ENCODE results near the gene KASH5.

DNA sequence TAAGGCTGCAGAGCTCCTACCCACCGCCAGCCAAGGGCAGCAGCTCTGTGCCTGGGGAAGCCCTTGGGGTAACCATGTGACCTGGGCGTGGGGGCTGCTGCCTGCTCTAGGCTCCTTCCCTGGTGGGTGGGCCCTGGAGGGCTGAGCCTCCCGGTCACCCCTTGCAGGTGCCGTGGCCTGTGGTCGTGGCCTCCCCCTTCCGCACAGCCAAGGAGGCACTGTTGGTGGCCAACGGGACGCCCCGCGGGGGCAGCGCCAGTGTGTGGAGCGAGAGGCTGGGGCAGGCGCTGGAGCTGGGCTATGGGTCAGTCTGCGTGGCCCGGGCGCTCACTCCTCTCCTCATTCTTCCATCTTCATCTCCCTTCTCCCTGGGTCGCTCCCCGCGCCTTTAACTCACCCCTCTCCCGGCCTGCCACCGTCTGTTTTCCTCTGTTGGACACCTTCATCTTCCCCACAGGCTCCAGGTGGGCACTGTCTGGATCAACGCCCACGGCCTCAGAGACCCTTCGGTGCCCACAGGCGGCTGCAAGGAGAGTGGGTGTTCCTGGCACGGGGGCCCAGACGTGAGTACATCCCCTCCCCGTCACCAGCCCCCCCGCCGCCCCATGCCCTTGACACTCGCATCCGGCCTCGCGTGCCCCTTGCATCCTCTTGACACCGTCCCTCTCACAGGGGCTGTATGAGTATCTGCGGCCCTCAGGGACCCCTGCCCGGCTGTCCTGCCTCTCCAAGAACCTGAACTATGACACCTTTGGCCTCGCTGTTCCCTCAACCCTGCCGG lies 76.1 kb downstream of the KASH5 start:
- no peak for TF ChIP-seq EZH2 (IDR thresholded peaks at IDR 0.05; ENCODE audit: low read depth, unreplicated experiment)
- TF ChIP-seq, protein P1, sequence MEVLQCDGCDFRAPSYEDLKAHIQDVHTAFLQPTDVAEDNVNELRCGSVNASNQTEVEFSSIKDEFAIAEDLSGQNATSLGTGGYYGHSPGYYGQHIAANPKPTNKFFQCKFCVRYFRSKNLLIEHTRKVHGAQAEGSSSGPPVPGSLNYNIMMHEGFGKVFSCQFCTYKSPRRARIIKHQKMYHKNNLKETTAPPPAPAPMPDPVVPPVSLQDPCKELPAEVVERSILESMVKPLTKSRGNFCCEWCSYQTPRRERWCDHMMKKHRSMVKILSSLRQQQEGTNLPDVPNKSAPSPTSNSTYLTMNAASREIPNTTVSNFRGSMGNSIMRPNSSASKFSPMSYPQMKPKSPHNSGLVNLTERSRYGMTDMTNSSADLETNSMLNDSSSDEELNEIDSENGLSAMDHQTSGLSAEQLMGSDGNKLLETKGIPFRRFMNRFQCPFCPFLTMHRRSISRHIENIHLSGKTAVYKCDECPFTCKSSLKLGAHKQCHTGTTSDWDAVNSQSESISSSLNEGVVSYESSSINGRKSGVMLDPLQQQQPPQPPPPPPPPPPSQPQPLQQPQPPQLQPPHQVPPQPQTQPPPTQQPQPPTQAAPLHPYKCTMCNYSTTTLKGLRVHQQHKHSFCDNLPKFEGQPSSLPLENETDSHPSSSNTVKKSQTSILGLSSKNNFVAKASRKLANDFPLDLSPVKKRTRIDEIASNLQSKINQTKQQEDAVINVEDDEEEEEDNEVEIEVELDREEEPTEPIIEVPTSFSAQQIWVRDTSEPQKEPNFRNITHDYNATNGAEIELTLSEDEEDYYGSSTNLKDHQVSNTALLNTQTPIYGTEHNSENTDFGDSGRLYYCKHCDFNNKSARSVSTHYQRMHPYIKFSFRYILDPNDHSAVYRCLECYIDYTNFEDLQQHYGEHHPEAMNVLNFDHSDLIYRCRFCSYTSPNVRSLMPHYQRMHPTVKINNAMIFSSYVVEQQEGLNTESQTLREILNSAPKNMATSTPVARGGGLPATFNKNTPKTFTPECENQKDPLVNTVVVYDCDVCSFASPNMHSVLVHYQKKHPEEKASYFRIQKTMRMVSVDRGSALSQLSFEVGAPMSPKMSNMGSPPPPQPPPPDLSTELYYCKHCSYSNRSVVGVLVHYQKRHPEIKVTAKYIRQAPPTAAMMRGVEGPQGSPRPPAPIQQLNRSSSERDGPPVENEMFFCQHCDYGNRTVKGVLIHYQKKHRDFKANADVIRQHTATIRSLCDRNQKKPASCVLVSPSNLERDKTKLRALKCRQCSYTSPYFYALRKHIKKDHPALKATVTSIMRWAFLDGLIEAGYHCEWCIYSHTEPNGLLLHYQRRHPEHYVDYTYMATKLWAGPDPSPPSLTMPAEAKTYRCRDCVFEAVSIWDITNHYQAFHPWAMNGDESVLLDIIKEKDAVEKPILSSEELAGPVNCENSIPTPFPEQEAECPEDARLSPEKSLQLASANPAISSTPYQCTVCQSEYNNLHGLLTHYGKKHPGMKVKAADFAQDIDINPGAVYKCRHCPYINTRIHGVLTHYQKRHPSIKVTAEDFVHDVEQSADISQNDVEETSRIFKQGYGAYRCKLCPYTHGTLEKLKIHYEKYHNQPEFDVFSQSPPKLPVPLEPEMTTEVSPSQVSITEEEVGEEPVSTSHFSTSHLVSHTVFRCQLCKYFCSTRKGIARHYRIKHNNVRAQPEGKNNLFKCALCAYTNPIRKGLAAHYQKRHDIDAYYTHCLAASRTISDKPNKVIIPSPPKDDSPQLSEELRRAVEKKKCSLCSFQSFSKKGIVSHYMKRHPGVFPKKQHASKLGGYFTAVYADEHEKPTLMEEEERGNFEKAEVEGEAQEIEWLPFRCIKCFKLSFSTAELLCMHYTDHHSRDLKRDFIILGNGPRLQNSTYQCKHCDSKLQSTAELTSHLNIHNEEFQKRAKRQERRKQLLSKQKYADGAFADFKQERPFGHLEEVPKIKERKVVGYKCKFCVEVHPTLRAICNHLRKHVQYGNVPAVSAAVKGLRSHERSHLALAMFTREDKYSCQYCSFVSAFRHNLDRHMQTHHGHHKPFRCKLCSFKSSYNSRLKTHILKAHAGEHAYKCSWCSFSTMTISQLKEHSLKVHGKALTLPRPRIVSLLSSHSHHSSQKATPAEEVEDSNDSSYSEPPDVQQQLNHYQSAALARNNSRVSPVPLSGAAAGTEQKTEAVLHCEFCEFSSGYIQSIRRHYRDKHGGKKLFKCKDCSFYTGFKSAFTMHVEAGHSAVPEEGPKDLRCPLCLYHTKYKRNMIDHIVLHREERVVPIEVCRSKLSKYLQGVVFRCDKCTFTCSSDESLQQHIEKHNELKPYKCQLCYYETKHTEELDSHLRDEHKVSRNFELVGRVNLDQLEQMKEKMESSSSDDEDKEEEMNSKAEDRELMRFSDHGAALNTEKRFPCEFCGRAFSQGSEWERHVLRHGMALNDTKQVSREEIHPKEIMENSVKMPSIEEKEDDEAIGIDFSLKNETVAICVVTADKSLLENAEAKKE (CRISPR knock-in tag; IDR thresholded peaks at IDR 0.05), result no peak
- TF ChIP-seq, protein P2, sequence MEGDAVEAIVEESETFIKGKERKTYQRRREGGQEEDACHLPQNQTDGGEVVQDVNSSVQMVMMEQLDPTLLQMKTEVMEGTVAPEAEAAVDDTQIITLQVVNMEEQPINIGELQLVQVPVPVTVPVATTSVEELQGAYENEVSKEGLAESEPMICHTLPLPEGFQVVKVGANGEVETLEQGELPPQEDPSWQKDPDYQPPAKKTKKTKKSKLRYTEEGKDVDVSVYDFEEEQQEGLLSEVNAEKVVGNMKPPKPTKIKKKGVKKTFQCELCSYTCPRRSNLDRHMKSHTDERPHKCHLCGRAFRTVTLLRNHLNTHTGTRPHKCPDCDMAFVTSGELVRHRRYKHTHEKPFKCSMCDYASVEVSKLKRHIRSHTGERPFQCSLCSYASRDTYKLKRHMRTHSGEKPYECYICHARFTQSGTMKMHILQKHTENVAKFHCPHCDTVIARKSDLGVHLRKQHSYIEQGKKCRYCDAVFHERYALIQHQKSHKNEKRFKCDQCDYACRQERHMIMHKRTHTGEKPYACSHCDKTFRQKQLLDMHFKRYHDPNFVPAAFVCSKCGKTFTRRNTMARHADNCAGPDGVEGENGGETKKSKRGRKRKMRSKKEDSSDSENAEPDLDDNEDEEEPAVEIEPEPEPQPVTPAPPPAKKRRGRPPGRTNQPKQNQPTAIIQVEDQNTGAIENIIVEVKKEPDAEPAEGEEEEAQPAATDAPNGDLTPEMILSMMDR (conservative IDR thresholded peaks at IDR 0.05; ENCODE audit: low read depth in 2 of 2), result no peak
- no peak for TF ChIP-seq EZH2phosphoT487 (IDR thresholded peaks at IDR 0.05; ENCODE audit: unreplicated experiment)

Data from GM23338 (cell line).